WERI-Rb-1 (cell line): ENCODE measurements around the gene MED26.

Experiments
- DNase-seq: peaks from one replicate; pipeline ENCODE4 v3.0.0-alpha.2; 2020
- H3K27ac ChIP-seq: fragments of 250-450 bp; sonication (Bioruptor Pico); 2 replicates; pipeline ENCODE4 v1.5.1; 2020; ENCODE audit warnings: mild to moderate bottlenecking, moderate library complexity
- H3K27me3 ChIP-seq: fragments of 250-450 bp; sonication (Bioruptor Pico); 2 replicates; pipeline ENCODE4 v1.5.1; 2021; ENCODE audit warnings: mild to moderate bottlenecking, low read depth, moderate library complexity; ENCODE audit not compliant: insufficient read depth, severe bottlenecking
- H3K36me3 ChIP-seq: fragments of 250-450 bp; sonication (Bioruptor Pico); 2 replicates; pipeline ENCODE4 v1.5.1; 2020; ENCODE audit warnings: mild to moderate bottlenecking, moderate library complexity
- H3K4me3 ChIP-seq: 2 replicates; pipeline ENCODE4 v1.5.1; 2011; ENCODE audit warnings: low read depth, mild to moderate bottlenecking, control low read depth, low read length
- H3K9me3 ChIP-seq: fragments of 250-450 bp; sonication (Bioruptor Pico); 2 replicates; pipeline ENCODE4 v1.5.1; 2021; ENCODE audit warnings: mild to moderate bottlenecking, moderate library complexity; ENCODE audit not compliant: severe bottlenecking
- CTCF ChIP-seq: IDR thresholded peaks from 2 replicates; pipeline ENCODE4 v1.5.1; 2011; ENCODE audit warnings: low read depth, mild to moderate bottlenecking, control low read depth, inconsistent platforms, low read length

MED26 gene

GRCh38 chr19:16529466-16530144, 98.4 kb downstream of the MED26 start:
- H3K27ac ChIP-seq = no peak overlapping the region
- peaks cover 97% of the 10 kb centered on the region for H3K36me3 ChIP-seq
- TF ChIP-seq CTCF = no peak
- no peaks in the 10 kb centered on the region for H3K9me3 ChIP-seq
- no peaks in the 10 kb centered on the region for H3K27me3 ChIP-seq
- H3K4me3 ChIP-seq = no peak overlapping the region
- no peak for DNase-seq

GRCh38 chr19:16527971-16528521, 100.0 kb downstream of the MED26 start:
- Histone ChIP-seq H3K27me3 (no peaks in the 10 kb centered on the region), H3K4me3 (no peak overlapping the region), H3K36me3 (peaks cover 98% of the 10 kb centered on the region), H3K9me3 (no peaks in the 10 kb centered on the region), H3K27ac (no peak overlapping the region)
- DNase-seq = peak; percentile 55
- TF ChIP-seq CTCF = peak; percentile 80

GRCh38 chr19:16527334-16527935, 100.6 kb downstream of the MED26 start:
- Histone ChIP-seq H3K27me3 (no peaks in the 10 kb centered on the region), H3K4me3 (no peak overlapping the region), H3K9me3 (no peaks in the 10 kb centered on the region), H3K27ac (no peak overlapping the region), H3K36me3 (peaks cover 98% of the 10 kb centered on the region)
- no peak for DNase-seq
- no peak for TF ChIP-seq CTCF

GRCh38 chr19:16525751-16526481, 102.1 kb downstream of the MED26 start:
- H3K27ac ChIP-seq = no peak overlapping the region
- no peaks in the 10 kb centered on the region for H3K9me3 ChIP-seq
- peaks cover 96% of the 10 kb centered on the region for H3K36me3 ChIP-seq
- H3K27me3 ChIP-seq = no peaks in the 10 kb centered on the region
- no peak for DNase-seq
- no peak for TF ChIP-seq CTCF
- no peak overlapping the region for H3K4me3 ChIP-seq

- H3K36me3 ChIP-seq = peaks cover 96% of the 10 kb centered on the region
- TF ChIP-seq CTCF = no peak
- H3K9me3 ChIP-seq = no peaks in the 10 kb centered on the region
- H3K27me3 ChIP-seq = no peaks in the 10 kb centered on the region
- no peak overlapping the region for H3K27ac ChIP-seq
- no peak for DNase-seq
- no peak overlapping the region for H3K4me3 ChIP-seq
These were observed 102.8 kb downstream of the MED26 start for GRCh38 chr19:16524991-16525734.
